ENCODE results near the gene RPL22.

RPL22 gene

DNA sequence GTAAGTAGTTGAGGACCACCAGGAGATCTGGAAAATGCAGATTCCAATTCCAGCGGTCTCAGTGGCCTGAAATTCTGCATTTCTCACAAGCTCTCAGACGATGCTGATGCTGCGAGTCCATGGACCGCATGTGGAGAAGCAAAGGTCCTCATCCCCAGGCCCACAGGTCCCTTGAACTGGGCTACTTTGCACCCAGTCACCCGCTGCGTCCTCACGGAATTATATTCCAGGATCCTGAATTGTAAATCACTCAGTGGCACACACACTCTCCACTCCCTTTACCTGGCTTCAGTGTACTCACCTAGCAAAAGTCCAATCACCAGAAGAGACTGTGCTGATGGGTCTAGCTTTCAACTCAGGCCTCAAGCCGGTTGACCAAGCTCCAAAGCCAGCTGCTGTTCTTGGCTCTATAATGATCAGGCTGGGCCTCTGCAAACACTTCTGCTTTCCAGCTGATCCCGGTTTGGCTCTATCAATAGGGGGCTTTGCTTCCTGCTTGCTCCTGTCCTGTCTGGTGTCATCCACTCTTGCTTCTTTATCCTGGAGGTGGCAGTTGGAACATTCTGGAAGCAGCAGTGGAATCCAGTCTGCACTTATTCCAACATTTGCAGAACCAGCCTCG, 904 bp upstream of the RPL22 start:
- no peak for DNase-seq

DNA sequence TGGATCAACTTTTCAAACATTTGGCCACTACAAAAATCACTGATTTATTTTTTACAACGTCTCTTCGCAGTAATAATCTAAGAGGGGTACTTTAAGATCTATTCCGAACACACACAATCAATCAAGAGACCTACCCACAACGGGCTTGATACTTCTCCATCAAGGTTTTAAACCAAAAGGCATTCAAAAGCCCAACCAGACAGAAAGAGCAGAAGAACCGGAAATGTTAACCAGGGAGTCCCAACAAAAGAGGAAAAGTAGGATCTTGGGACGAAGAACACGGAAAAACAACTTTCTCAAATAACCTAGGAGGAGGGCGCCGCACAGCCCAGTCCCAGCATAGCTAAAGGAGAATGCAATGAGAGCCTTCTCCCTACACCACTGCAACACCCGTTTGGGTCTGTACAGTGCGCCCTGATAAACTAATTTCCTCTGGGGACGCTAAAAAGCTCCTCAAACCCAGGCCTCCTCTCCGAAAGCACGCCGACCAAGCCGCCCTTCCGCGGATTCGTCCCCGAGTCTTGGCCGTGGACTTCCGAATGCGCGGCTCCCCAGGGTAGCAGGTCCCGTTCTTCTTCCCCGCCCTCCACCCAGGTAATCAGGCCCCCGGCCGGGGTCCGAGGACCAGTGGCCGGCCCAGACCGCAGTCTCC, 623 bp downstream of the RPL22 start:
- DNase-seq, result no peak

DNA sequence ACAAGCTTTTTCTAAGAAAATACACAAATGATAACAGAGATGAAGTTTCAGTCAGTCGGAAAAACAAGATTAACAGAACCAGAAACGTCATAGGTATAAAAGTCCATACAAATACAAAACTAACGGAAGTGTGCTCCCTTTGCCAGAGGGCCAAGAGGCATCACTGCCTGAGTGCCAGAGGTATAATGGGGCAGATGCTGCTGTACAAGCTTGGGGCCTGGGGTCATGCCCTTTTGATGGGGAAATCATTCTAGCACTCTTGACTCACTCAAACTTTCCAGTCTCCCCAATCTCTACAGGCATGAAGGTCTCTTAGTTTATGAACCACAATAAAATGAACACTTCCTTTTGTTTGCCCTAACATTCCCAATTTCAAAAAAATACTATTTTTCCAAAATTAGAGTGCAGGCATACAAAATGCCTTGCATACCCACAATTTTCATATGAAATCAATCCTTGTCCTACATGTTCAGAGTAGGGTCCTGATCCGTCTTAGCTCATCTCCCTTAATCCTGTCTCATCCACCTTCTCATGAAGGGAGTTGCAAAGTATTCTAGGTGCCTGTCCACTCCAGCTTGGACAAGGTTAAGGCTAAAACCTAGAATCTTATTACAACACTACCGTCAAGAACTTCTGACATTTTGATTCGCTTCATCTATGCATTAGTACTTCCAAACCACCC, 1.5 kb downstream of the RPL22 start:
- no peak for DNase-seq

DNA sequence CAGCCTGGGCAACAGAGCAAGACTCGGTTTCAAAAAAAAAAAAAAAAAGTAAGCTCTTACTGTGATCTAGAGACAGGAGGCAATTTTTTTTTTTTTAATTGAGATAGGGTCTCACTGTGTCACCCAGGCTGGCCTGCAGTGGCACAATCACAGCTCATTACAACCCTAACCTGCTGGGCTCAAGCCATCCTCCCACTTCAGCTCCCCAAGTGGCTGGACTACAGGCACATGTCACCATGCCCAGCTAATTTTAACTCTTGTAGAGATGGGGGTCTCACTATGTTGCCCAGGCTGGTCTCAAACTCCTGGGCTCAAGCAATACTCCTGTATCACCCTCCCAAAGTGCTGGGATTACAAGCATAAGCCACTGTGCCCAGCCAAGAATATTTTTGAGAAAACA, 7.4 kb downstream of the RPL22 start:
- DNase-seq, result no peak

DNA sequence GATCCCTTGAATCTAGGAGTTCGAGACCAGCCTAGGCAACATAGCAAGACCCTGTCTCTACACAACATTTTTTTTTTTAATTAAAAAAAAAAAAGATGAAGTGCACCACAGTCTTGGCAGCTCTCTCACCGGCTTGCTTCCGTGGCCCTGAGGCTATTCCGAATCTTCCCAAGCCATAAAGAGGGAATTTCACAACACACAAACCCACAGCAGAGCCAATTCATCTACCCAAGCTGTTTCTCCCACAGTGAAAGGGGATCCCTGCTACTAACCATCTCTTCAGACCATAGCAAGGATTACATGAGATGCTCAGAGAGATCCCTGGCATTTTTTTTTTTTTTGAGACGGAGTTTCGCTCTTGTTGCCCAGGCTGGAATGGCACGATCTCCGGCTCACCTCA, 10.9 kb downstream of the RPL22 start:
- DNase-seq, result no peak

DNA sequence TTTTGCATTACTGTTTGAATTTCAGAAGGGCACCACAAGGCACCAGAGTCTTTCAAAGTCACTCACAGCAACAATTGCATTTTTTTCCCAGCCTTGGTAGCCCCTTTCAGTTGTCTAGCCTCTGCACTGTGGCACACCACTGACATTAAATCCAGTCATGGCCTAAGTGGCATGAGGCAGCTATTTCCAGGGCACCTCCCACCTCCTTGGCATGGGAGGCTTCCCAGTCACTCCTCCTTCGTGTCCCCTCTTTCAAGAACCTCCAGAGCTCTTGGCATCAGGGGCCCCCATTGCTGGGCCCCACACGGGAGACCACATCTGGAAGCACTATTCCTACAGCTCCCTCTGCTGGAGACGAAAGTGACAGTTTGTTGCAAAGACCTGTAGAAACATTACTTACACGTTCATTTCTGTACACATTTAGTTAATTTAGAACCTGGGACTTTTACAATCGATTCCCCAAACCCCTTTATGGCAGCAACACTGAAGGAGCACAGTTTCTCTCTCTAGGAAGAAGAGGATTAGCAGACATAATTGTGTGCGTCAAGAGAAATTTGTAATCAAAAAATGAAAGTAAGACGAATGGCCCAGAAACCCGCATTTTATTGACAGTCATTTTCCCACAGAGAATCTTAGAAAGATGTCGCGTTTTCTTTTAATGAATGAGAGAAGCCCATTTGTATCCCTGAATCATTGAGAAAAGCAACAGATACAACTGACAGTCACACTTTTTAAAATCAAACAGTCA, 13.6 kb downstream of the RPL22 start:
- peak; percentile 30 for DNase-seq

DNA sequence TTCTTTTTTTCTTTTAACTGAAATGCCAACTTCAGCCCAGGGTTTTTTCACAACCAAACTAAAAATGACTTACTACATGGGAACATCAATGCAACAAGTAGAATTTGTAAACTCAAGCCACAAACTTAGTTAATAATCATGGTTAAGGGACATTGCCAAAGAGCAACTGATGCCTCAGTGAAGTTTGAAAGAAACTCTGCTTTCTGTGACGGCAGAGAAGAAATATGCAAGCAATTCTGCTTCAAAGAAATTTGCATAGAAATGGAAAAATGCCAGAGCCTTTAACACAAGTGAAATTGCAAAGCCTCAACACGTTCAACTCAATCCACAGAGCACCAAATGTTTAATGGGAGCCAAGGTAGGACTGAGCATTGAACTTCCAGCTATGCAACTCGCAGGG, 14.2 kb downstream of the RPL22 start:
- peak; percentile 88 for DNase-seq

DNA sequence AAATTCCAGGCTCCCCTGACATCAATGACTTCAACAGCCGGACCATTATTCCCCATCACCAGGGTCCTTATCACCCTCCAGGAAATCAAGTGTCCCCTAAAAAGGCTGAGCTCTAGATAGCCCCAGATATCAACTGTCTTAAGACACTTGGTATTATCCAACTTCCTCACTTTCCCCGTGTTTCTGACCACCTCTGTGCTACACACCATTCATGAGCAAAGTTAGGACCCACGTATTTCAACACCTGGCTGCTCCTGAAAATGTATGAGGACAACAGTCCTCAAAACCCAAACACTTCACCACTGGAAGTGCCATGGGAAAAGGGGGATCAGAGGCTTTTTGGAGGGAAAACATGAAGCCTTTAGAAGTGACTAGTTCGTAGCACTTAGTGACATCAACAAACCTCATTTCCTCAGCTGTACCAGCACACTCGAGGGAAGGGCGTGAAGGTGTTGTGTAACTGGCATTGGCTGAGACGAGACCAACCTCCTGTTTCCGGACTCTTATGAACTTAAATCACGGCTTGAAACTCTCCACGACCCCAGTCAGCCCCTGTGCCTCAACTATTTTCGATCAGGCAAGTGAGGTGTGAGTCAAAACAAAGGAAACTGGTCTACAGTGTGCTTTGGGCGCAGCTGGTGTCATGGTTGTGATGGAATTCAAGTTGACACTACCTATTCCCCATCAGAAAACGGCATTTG, 15.2 kb downstream of the RPL22 start:
- no peak for DNase-seq

DNA sequence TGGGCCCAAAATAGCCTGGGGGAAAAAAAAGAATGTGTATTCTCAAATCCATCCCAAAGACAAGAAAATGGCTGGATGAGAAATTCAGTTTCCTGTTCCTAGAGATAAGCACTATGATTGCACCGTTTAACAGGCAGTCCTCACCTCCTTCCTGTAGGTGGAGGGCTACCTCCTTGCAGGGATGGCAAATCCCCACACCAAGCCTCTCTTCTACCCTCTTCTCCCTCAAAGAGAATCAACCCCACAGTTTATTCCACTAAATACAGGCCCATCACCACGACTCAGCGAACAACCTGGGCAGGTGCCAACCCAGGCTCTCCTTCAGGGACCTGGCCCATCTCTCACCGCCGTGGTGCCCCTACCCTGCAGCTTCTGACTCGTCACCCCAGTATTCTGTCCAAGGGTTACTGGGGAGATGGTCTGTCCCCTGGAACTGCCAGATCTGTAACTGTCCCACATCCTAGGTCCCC, 15.8 kb downstream of the RPL22 start:
- no peak for DNase-seq

DNA sequence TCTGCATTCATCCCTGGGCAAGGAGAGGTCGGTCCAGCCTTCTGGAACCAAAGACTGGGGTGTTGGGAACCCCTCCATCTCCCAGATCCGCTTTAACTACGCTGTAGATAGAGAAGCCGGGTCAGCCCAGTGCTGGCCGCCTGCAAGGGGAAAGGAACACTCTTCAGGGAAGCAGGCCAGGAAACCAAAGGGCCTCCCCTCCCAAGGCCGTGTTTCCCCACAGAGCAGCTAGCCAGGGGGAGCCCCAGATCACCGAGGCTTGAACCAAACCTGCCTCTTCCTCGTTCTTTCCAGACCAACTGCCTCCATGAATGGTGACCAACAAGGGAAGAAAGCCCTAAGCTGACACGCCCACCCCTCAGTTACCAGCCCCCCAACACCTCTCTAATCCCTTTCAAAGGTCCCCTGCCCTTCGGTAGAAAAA, 18.0 kb downstream of the RPL22 start:
- no peak for DNase-seq

DNA sequence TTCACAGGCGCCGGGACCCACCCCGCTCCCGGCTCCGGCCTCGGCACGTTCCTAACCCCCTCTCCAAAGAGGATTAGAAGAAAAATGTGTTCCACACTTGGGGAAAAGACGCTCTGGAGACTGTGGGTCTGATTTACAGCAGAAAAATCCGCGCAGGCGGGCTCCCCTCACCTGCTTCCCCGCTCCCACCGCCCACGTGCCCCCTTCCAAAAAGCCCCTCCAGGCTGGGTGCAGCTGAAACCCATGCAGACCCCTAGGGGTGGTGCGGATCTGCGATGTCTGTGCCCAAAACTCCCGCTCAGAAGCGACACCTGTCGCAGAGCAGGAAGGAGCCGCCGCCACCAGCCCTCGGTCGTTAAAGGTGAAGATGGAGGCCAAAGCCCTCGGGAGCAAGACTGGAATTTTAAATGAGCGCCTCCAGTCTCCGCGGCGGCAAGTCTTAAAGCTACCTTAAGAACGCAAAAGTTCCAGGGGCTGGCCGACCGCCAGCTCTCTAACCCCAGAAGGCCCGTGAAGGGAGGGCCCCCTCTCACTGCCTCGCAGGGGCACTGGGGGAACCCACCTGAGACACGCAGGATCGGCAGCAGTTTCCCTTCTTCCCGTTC, 18.6 kb downstream of the RPL22 start:
- DNase-seq, result no peak

DNA sequence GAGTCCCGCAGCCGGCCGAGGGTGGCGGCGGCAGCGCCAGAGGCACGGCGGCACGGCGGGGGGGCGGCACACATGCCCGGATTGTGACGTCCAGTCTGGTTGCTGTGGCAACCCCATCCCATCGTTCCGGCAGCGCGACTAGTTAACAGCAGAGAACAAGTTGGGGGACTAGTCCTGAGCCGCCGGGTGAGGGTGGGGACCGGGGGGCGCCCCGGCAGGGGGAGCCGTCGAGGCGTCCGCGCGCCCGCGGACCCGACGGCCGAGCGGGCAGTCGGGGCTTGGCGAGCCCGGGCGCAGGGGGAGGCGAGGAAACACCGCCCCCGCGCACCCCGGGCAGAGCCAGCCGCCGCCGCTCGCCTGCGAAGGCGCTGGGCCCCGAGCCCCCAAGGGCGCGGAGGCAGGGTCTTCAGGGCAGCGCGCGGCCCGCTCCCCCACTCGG, 19.1 kb downstream of the RPL22 start, which contains the start of gene CHD5:
TSS of gene CHD5 (minus strand) at position 54 of the 439 bp plus-strand sequence. CDS start 298 bp downstream, outside the sequence.
- no peak for DNase-seq

DNA sequence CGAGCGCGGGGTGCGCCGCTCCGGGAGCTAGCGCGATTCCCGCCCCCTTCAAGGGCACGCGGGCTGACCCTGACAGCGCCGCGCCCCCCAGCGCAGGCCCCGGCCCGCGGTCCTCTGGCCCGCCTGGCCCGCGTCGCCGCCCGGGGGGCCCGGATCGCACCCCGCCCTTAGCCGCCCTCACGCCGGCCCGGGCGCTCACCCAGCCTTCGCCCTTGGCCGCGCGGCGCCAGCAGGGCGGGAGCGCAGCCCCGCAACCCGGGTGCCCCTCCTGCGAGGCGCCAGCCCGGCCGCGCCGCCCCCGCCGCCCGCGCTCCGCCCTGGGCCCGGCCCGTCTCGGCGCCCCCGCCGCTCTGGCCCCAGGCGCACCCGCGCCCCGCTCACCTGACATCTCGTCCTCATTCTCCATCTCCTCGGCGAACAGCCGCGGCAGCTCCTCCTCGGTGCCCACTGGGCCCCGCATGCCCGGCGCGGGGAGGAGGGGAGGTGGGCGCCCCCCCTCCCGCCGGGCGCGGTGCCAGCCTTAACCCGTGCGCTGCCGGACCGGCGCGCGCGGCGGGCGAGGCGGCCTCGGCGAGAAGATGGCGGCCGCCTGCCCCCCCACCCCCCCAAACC, 19.7 kb downstream of the RPL22 start:
- no peak for DNase-seq

DNA sequence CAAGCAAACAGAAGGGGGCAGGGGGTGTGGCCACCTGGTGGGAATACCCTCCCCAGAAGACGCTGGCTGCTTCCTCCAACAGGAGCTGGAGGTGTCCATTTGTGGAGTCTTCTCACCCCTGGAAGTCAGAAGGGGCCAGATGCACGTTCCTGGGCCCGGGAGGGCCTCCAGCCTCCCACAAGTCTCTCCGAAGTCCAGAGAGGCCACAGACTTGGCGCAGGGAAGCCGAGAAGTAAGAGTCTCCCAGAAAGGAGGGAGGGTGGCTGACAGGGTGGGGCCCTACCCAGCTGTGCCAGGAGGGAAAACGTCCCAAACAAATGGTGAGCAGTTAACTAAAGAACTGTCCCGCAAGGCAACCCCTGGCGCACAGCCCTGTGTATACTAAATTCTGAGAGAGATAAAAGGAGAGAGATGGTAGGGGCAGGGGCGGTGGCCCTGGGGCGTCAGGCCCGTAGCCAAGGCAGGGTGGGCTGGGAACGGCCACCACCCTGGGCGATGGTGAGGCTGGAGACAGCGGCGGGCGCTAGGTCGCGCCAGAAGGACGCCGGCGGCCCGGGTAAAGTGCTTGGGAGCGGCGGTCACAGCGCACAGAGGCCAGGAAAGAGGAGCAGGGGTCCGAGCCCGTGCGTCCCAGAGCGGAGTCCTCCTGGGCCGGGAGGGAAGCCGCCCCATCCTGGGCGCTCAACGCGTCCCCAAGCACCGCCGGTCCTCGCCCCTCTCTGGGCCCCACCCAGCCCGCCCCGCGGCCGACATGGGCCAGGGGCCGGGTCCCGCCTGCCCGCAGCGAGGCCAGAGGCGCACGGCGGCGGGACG, 20.4 kb downstream of the RPL22 start:
- no peak for DNase-seq

DNA sequence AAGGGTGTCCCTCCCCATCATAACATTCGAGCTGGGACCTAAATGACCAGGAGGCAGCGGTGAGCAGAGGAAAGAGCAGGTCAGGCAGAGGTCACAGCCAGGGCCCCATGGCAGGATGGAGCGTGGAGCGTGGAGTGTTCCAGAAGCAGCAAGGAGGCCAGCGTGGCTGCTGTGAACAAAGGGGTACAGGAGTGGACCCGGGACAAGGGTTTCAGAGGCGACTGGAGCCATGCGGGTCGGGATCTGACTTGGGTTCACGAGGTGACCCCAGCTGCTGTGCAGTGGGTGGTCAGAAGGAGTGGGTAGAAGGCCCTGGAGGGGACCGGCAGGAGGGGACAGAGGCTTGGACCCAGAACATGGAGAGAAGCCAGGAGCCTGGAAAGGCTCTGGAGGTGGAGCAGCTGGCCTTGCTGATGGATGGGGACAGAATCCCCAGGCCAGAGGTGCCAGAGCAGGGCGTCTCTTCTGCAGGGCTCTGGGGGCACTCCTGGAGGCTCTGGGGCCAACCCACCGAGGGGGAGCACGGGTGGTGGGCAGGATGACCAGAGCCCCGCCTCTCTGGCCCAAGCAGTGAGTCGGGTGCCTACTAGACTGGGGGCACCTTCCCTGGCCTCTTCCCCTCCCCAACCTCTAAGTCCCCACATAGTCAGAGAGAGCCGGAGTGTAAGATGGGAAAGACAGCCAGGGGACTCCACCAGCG, 21.6 kb downstream of the RPL22 start:
- DNase-seq, result no peak

DNA sequence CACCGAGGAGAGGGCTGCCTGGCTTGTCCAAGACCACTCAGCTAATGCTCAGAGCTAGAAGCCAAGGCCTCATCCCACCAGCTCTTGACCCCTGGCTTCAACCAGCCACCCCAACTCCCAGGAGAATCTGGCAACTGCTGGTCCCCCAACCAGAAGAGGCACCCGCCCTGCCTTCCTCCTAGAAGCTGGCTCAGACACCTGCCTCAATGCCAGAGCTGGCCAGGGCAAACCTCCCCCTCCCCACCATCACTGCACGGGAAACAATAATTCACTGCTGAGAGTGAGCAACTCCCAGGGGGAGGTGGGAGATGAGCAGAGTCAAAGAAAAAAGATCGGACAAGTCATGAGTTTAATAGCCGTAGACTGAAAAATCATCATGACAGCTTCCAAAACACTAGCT, 22.6 kb downstream of the RPL22 start:
- no peak for DNase-seq

DNA sequence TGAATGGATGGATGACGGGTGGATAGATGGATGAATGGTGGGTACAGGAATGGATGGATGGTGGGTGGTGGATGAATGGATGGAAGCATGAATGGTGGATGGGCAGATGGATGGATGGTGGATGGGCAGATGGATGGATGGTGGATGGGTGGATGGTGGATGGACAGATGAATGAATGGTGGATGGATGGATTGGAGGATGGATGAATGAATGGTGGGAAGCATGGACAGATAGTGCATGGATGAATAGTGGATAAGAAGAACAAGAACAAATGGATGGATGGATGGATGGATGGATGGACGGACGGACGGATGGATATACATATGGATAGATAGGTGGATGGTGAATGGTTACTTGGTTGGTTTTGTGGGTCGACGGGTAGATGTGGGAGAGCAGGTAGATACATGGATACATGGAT, 24.0 kb downstream of the RPL22 start:
- no peak for DNase-seq

DNA sequence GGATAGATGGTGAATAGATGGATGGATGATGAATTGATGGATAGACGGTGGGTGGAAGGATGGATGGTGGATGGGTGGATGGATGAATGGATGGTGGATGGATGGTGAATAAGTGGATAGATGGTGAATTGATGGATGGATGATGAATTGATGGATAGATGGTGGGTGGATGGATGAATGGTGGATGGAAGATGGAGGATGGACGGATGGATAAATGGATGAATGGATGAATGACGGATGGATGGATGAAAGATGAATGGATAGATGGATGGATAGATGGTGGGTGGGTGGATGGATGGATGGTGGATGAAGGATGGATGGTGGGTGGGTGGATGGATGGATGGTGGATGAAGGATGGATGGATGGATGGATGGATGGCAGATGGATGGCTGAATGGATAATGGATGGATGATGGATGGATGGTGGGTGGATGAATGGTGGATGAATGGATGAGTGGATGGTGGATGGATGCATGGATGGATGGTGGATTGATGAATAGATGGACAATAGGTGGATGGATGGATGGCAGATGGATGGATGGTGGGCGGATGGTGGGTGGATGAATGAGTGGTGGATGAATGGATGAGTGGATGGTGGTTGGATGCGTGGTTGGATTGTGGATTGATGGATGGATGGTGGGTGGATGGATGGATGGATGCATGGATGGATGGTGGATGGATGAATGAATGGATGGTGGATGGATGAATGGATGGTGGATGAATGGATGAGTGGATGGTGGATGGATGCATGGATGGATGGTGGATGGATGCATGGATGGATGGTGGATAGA, 24.6 kb downstream of the RPL22 start:
- no peak for DNase-seq

DNA sequence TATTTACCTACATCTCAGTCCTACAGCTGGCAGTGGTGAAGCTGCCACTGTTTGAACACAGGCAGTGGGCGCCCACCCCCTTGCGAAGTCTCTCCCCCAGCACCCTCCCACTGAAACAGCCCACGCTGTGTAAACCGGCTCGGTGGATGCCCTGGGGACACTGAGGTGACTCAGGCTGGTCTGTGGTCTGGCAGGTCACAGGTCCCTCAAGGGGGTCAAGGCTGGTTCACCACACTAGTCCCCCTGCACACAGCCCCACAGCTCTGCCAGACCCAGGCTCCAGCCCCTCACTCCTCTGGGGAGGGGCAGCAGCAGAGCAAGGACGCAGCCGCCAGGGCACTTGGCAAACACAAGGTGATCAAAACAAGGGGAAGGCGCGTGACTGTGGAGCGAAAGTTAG, 26.8 kb downstream of the RPL22 start:
- DNase-seq, result no peak
